Measurements from ENCODE around the gene CLDN10. TPM values are rescaled to one million over a fixed set of nuclear protein-coding genes. Genes with fewer than 3 reads are reported as not detected.

CLDN10 gene, protein sequence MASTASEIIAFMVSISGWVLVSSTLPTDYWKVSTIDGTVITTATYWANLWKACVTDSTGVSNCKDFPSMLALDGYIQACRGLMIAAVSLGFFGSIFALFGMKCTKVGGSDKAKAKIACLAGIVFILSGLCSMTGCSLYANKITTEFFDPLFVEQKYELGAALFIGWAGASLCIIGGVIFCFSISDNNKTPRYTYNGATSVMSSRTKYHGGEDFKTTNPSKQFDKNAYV
- 3.0 TPM in 1 of 2 replicates, not detected in the other for total RNA-seq (ENCODE audit: low replicate concordance)

DNA sequence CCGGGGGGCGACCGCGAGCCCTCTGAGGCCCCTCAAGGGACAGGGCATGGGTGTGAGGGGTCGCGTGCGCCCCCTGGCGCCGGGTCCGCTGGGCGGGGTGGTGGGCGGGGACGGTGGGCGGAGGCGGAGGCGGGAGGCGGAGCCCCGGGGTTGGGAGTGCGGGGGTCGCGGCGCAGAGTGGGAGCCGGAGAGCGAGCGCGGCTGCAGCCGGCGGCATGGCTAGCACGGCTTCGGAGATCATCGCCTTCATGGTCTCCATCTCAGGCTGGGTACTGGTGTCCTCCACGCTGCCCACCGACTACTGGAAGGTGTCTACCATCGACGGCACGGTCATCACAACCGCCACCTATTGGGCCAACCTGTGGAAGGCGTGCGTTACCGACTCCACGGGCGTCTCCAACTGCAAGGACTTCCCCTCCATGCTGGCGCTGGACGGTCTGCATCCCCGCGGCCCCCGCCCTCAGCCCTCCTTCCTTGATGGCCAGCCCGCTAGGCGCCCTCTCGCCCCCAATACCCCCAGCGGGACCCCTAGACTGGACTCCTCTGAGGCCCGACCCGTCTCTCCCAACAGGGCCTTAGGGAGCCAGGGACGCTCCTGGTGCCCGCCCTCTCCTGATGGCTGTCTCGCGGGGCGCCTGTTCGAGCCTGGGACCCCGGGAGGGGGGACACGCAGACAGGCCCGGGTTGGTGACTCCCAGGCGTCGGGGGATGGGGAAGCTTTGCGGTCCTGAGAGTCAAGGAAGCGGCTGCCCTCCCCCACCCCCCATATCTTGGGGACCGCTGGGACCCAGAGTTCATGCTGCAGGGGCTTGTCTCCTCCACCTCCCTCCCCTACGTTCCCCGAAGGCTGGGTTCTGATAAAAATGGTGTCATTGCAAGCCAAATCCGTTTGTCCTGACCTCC, at the start of gene CLDN10:
Gene CLDN10, plus strand, starts transcription at position 182 of the 903 bp plus-strand sequence. Its CDS starts 34 bp downstream, at position 216.

Other genes starting within 250 kb of the CLDN10 start
- gene DZIP1, start 92.0 kb downstream of the CLDN10 start, total RNA-seq (ENCODE audit: low replicate concordance), result 25.6 and 27.1 TPM in 2 replicates
- gene DNAJC3, start 124.4 kb downstream of the CLDN10 start, total RNA-seq (ENCODE audit: low replicate concordance), result 47.6 and 48.0 TPM in 2 replicates